H1 (cell line): ENCODE data around the gene PYY. TPM values are rescaled to one million over a fixed set of nuclear protein-coding genes. Genes with fewer than 3 reads are reported as not detected.

Experiments
- CTCF ChIA-PET: fragments of 300-600 bp; sonication (Branson Sonifier 250); formaldehyde crosslinking; loops from one replicate; lab custom pipeline; 2021; ENCODE audit not compliant: partially characterized antibody; lab: Charles Lee
- POLR2A ChIA-PET: fragments of 300-600 bp; sonication (Branson Sonifier 250); formaldehyde crosslinking; loops from one replicate; lab custom pipeline; 2021; ENCODE audit warnings: inconsistent platforms; ENCODE audit not compliant: partially characterized antibody; lab: Charles Lee
- DNase-seq, 2 experiments: peaks; one replicate each; pipeline versions ENCODE4 v3.0.0 to v3.0.0-alpha.2; 2010 to 2022; ENCODE audit warnings: low spot score in 2 of 2, low read depth in 1 of 2, mixed read lengths in 1 of 2
- FAIRE-seq: peaks from 2 replicates; lab custom pipeline; 2011; peaks lifted over from hg19 to GRCh38; lab: Jason Lieb, UNC
- H2AFZ ChIP-seq: 2 replicates; pipeline ENCODE4 v1.8.1; 2012; ENCODE audit warnings: low read length, inconsistent platforms
- H2AK5ac ChIP-seq: 2 replicates; pipeline ENCODE4 v1.6.1; 2013; ENCODE audit warnings: low read depth, low read length
- H2BK120ac ChIP-seq: replicated peaks from 2 replicates; pipeline ENCODE3; 2013; ENCODE audit warnings: low read depth, low read length, inconsistent platforms
- H2BK12ac ChIP-seq: 2 replicates; pipeline ENCODE4 v1.6.1; 2013; ENCODE audit warnings: low read depth, low read length
- H2BK15ac ChIP-seq: 2 replicates; pipeline ENCODE4 v1.6.1; 2013; ENCODE audit warnings: low read length
- H2BK20ac ChIP-seq: 2 replicates; pipeline ENCODE4 v1.6.1; 2013; ENCODE audit warnings: low read length
- H2BK5ac ChIP-seq: 2 replicates; pipeline ENCODE4 v1.6.1; 2013; ENCODE audit warnings: low read depth, low read length
- H3K14ac ChIP-seq: 2 replicates; pipeline ENCODE4 v1.6.1; 2013; ENCODE audit warnings: inconsistent platforms; ENCODE audit not compliant: insufficient read length
- H3K18ac ChIP-seq: 2 replicates; pipeline ENCODE4 v1.6.1; 2013; ENCODE audit warnings: low read length; ENCODE audit errors: extremely low read depth
- H3K23ac ChIP-seq: 2 replicates; pipeline ENCODE4 v1.6.1; 2013; ENCODE audit warnings: inconsistent platforms; ENCODE audit not compliant: insufficient read length
- H3K23me2 ChIP-seq: 2 replicates; pipeline ENCODE4 v1.6.1; 2013; ENCODE audit warnings: low read depth, low read length
- H3K27ac ChIP-seq: 2 replicates; pipeline ENCODE4 v1.6.1; 2011; ENCODE audit warnings: low read depth, low read length, inconsistent platforms
- H3K27me3 ChIP-seq, 4 experiments: replicated peaks in 1 of 4; 1 replicate in 1 of 4; 2 replicates in 3 of 4; pipeline versions ENCODE4 v1.6.1 to v1.8.1; 2011 to 2013; ENCODE audit warnings: low read length in 3 of 4, mild to moderate bottlenecking in 3 of 4, inconsistent platforms in 2 of 4, mixed read lengths in 2 of 4, moderate library complexity in 1 of 4; ENCODE audit not compliant: control insufficient read depth in 3 of 4, insufficient read depth in 3 of 4; ENCODE audit errors: extremely low read depth in 1 of 4
- H3K36me3 ChIP-seq, 4 experiments: 2 replicates each; pipeline versions ENCODE4 v1.6.1 to v1.8.1; 2011 to 2013; ENCODE audit warnings: mild to moderate bottlenecking in 4 of 4, low read length in 3 of 4, moderate library complexity in 2 of 4, control low read depth in 1 of 4, inconsistent platforms in 1 of 4; ENCODE audit not compliant: insufficient read depth in 4 of 4, control insufficient read depth in 2 of 4
- H3K4ac ChIP-seq: replicated peaks from 2 replicates; pipeline ENCODE3; 2013; ENCODE audit warnings: low read length, low read depth, mixed read lengths, inconsistent platforms; ENCODE audit not compliant: insufficient read length
- H3K4me1 ChIP-seq, 4 experiments: replicated peaks in 1 of 4; 1 replicate in 1 of 4; 2 replicates in 3 of 4; pipeline versions ENCODE4 v1.6.1 to v1.8.1; 2011 to 2013; ENCODE audit warnings: low read length in 3 of 4, inconsistent platforms in 2 of 4, mixed read lengths in 1 of 4; ENCODE audit not compliant: insufficient read depth in 4 of 4, control insufficient read depth in 3 of 4
- H3K4me2 ChIP-seq, 2 experiments: 2 replicates each; pipeline versions ENCODE4 v1.6.1 to v1.8.1; 2011 to 2013; ENCODE audit warnings: low read depth in 2 of 2, low read length in 2 of 2, control low read depth in 1 of 2, inconsistent platforms in 1 of 2, mild to moderate bottlenecking in 1 of 2; ENCODE audit not compliant: insufficient read depth in 1 of 2
- H3K4me3 ChIP-seq, 4 experiments: fragments of 200-600, 300-600 bp in 1 of 4; sonication (generic), shearing (Covaris generic), sonication (Bioruptor Twin) in 1 of 4; 2 replicates each; pipeline versions ENCODE4 v1.5.1 to v1.8.1; 2011 to 2016; ENCODE audit warnings: low read length in 4 of 4, low read depth in 3 of 4, control low read depth in 2 of 4, inconsistent platforms in 2 of 4, mild to moderate bottlenecking in 2 of 4, mixed read lengths in 1 of 4, moderate library complexity in 1 of 4; ENCODE audit not compliant: insufficient read depth in 2 of 4; ENCODE audit errors: extremely low read depth in 1 of 4
- H3K56ac ChIP-seq: replicated peaks from 2 replicates; pipeline ENCODE3; 2013; ENCODE audit warnings: low read depth, mild to moderate bottlenecking, mixed read lengths, low read length, inconsistent platforms; ENCODE audit not compliant: insufficient read length
- H3K79me1 ChIP-seq: 2 replicates; pipeline ENCODE4 v1.6.1; 2013; ENCODE audit warnings: low read depth, low read length, control low read depth
- H3K79me2 ChIP-seq, 2 experiments: 2 replicates each; pipeline versions ENCODE4 v1.6.1 to v1.8.1; 2012 to 2013; ENCODE audit warnings: low read length in 2 of 2, mild to moderate bottlenecking in 2 of 2, inconsistent platforms in 1 of 2; ENCODE audit not compliant: insufficient read depth in 2 of 2, control insufficient read depth in 1 of 2
- H3K9ac ChIP-seq, 4 experiments: replicated peaks in 1 of 4; 1 replicate in 1 of 4; 2 replicates in 3 of 4; pipeline versions ENCODE4 v1.6.1 to v1.8.1; 2011 to 2013; ENCODE audit warnings: low read depth in 3 of 4, low read length in 3 of 4, control low read depth in 2 of 4, mild to moderate bottlenecking in 2 of 4, moderate library complexity in 2 of 4, inconsistent platforms in 1 of 4; ENCODE audit errors: extremely low read depth in 1 of 4
- H3K9me3 ChIP-seq, 2 experiments: 2 replicates each; pipeline versions ENCODE4 v1.6.1 to v1.8.1; 2012 to 2013; ENCODE audit warnings: mild to moderate bottlenecking in 2 of 2, moderate library complexity in 2 of 2, control low read depth in 1 of 2, inconsistent platforms in 1 of 2, low read depth in 1 of 2, low read length in 1 of 2, mixed read lengths in 1 of 2; ENCODE audit not compliant: insufficient read depth in 2 of 2
- H4K20me1 ChIP-seq, 2 experiments: replicated peaks in 1 of 2; 2 replicates each; pipeline versions ENCODE3 to v1.8.1; 2011 to 2013; ENCODE audit warnings: inconsistent platforms in 2 of 2, low read length in 2 of 2, mild to moderate bottlenecking in 1 of 2; ENCODE audit not compliant: insufficient read depth in 2 of 2, control insufficient read depth in 1 of 2
- H4K5ac ChIP-seq: 2 replicates; pipeline ENCODE4 v1.6.1; 2013; ENCODE audit warnings: low read length, low read depth, mixed read lengths, inconsistent platforms; ENCODE audit not compliant: insufficient read length
- H4K8ac ChIP-seq: 2 replicates; pipeline ENCODE4 v1.8.0; 2013; ENCODE audit warnings: mild to moderate bottlenecking, moderate library complexity, low read length, inconsistent platforms; ENCODE audit not compliant: insufficient read depth; ENCODE audit errors: extremely low read depth
- H4K91ac ChIP-seq: replicated peaks from 2 replicates; pipeline ENCODE3; 2013; ENCODE audit warnings: low read length, mixed read lengths, inconsistent platforms; ENCODE audit not compliant: insufficient read length
- WGBS, 2 experiments: shearing (Covaris generic) in 1 of 2; methylation state at CpG; one replicate each; pipeline versions ENCODE4 v1.1.6 to v1.1.7; 2013 to 2015; ENCODE audit warnings: low lambda C conversion rate in 2 of 2, mixed read lengths in 2 of 2, inconsistent platforms in 1 of 2, low coverage in 1 of 2, missing lambda C conversion rate in 1 of 2; ENCODE audit not compliant: insufficient replicate concordance in 2 of 2, insufficient coverage in 1 of 2, insufficient read length in 1 of 2; ENCODE audit errors: extremely low coverage in 1 of 2, missing lambda C conversion rate in 1 of 2; 5-methylcytosine and 5-hydroxymethylcytosine counted together
- polyA plus RNA-seq, 7 experiments: library from polyadenylated mRNA; depleted of rRNA in 3 of 7; stranded (reverse) in 5 of 7; unstranded in 2 of 7; fragments of >200 nt in 5 of 7; fragments of 200-250 nt in 2 of 7; gene quantifications; 1 replicate in 5 of 7; 2 replicates in 1 of 7; 4 replicates in 1 of 7; pipeline versions ENCODE4 v1.2.1 to v1.2.3, GENCODE V29; 2011 to 2013; ENCODE audit warnings: missing spikeins in 2 of 7, mixed read lengths in 2 of 7
- total RNA-seq: library from RNA; stranded (reverse); fragmentation: NEBNext Ultra II Directional; extraction: Animal tissue kit (Norgen Biotek cat#: 25700); gene quantifications from 2 replicates; pipeline ENCODE4 v1.2.1, GENCODE V29; 2021

PYY gene
- total and polyA plus RNA-seq, 2 of the 8 experiments (the other 6 are each of a cell fraction or from before 2014, with no cell fraction given): 0.93 to 3.4 TPM

DNA sequence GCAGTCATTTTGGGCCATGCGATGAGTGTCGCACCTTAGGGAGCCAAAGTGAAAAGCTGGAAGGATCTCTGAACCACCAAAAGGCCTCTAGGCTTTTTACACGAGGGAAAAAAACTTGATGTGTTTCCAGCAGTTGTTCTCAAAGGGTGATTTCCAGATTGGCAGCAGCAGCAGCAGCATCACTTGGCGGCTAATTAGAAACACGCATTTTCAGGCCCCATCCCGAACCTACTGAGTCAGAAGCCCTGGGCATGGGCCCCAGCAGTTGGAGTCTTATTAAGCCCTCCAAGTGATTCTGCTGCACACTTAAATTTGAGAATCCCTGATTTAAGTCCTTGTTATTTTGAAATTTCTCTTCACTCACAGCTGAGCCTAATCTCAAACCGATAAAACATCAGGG is 25.3 kb upstream of the PYY start:
- H3K23ac ChIP-seq: no peak overlapping the region
- no peak overlapping the region for H4K5ac ChIP-seq
- H3K4ac ChIP-seq: no peak overlapping the region
- no peak overlapping the region for H4K8ac ChIP-seq
- H2AK5ac ChIP-seq: no peak overlapping the region
- H3K9ac ChIP-seq: no peak overlapping the region
- H3K4me2 ChIP-seq: no peak overlapping the region
- no peak overlapping the region for H3K14ac ChIP-seq
- H3K27me3 ChIP-seq: peaks cover 0 to 5% (median 4%) of the 10 kb centered on the region in 4 experiments; a peak in 3 of 7 replicates
- no peak overlapping the region for H3K27ac ChIP-seq
- H3K79me1 ChIP-seq: no peaks in the 10 kb centered on the region
- no peak overlapping the region for H2BK5ac ChIP-seq
- ChIA-PET POLR2A (interaction anchor here (0.7 kb wide), 1 partner anchor 20 kb away, joined by 3 read pairs; no protein-coding TSS in a partner anchor), CTCF (interaction anchor here (0.6 to 2.9 kb wide), 8 partner anchors 8 to 1366 kb away, joined by 3 to 13 read pairs (median 6); partner anchors contain the start of gene PYY)
- no peak overlapping the region for H3K18ac ChIP-seq
- H3K36me3 ChIP-seq: no peaks in the 10 kb centered on the region
- H3K23me2 ChIP-seq: peaks cover 3% of the 10 kb centered on the region; the same call in 1 of the 2 replicates
- no peak overlapping the region for H2BK15ac ChIP-seq
- no peak overlapping the region for H3K56ac ChIP-seq
- H2BK20ac ChIP-seq: no peak overlapping the region
- H3K9me3 ChIP-seq: no peaks in the 10 kb centered on the region
- WGBS, 2 experiments: 80% methylated on average over 7 of the region's 7 CpGs; no CpG with 5 or more reads in 1 of the 2 experiments
- no peaks in the 10 kb centered on the region for H4K20me1 ChIP-seq
- H2BK120ac ChIP-seq: no peak overlapping the region
- DNase-seq (no peak), FAIRE-seq (no peak)
- H3K79me2 ChIP-seq: no peaks in the 10 kb centered on the region
- H3K4me3 ChIP-seq: no peak overlapping the region
- H3K4me1 ChIP-seq: peaks cover 0 to 2% (median 0%) of the 10 kb centered on the region in 4 experiments; a peak in 2 of 7 replicates
- no peak overlapping the region for H4K91ac ChIP-seq
- no peak overlapping the region for H2BK12ac ChIP-seq
- H2AFZ ChIP-seq: no peak overlapping the region
